H9 (cell line): ENCODE results near the gene DENND6A. TPM values are rescaled to one million over a fixed set of nuclear protein-coding genes. Genes with fewer than 3 reads are reported as not detected.
A peak's percentile ranks its signal among the peaks of the same experiment; 100 is the strongest.

ENCODE experiments used
- DNase-seq: peaks from one replicate; pipeline ENCODE4 v3.0.0-alpha.2; 2017
- H2AFZ ChIP-seq: one replicate; pipeline ENCODE4 v1.6.1; 2013; ENCODE audit warnings: mild to moderate bottlenecking, low read length, control low read depth, moderate library complexity
- H2AK5ac ChIP-seq: 2 replicates; pipeline ENCODE4 v1.6.1; 2013; ENCODE audit warnings: low read length, control low read depth, mixed read lengths; ENCODE audit not compliant: insufficient read length
- H2BK120ac ChIP-seq: one replicate; pipeline ENCODE4 v1.6.1; 2013; ENCODE audit warnings: low read depth, mild to moderate bottlenecking, low read length, control low read depth, inconsistent platforms; ENCODE audit not compliant: poor library complexity, severe bottlenecking
- H2BK12ac ChIP-seq: 2 replicates; pipeline ENCODE4 v1.6.1; 2013; ENCODE audit warnings: low read length, control low read depth, mixed read lengths, low read depth; ENCODE audit not compliant: insufficient read length
- H2BK15ac ChIP-seq: 2 replicates; pipeline ENCODE4 v1.6.1; 2013; ENCODE audit warnings: low read depth, low read length, control low read depth
- H2BK20ac ChIP-seq: one replicate; pipeline ENCODE4 v1.6.1; 2013; ENCODE audit warnings: low read depth, mild to moderate bottlenecking, low read length, control low read depth, inconsistent platforms; ENCODE audit not compliant: poor library complexity, severe bottlenecking
- H2BK5ac ChIP-seq: 2 replicates; pipeline ENCODE4 v1.6.1; 2013; ENCODE audit warnings: low read length, control low read depth, mixed read lengths; ENCODE audit not compliant: insufficient read length
- H3K14ac ChIP-seq: 2 replicates; pipeline ENCODE4 v1.6.1; 2013; ENCODE audit warnings: low read length, control low read depth; ENCODE audit not compliant: insufficient read depth
- H3K18ac ChIP-seq: 2 replicates; pipeline ENCODE4 v1.6.1; 2013; ENCODE audit warnings: low read depth, mild to moderate bottlenecking, mixed read lengths, low read length, control low read depth; ENCODE audit not compliant: insufficient read length
- H3K23ac ChIP-seq: 2 replicates; pipeline ENCODE4 v1.6.1; 2013; ENCODE audit warnings: low read length, control low read depth, mixed read lengths, low read depth; ENCODE audit not compliant: insufficient read length
- H3K23me2 ChIP-seq: 2 replicates; pipeline ENCODE4 v1.6.1; 2013; ENCODE audit warnings: low read depth, mild to moderate bottlenecking, mixed read lengths, low read length, control low read depth; ENCODE audit not compliant: insufficient read length, poor library complexity, severe bottlenecking
- H3K27ac ChIP-seq: 2 replicates; pipeline ENCODE4 v1.5.1; 2013; ENCODE audit warnings: low read length, control low read depth, mixed read lengths, low read depth; ENCODE audit not compliant: insufficient read length
- H3K27me3 ChIP-seq: 2 replicates; pipeline ENCODE4 v1.6.1; 2013; ENCODE audit warnings: low read length, control low read depth, inconsistent platforms; ENCODE audit not compliant: insufficient read depth
- H3K4ac ChIP-seq: 2 replicates; pipeline ENCODE4 v1.6.1; 2013; ENCODE audit warnings: low read depth, mild to moderate bottlenecking, control low read depth, inconsistent platforms, low read length, moderate library complexity
- H3K4me1 ChIP-seq: 2 replicates; pipeline ENCODE4 v1.6.1; 2013; ENCODE audit warnings: low read length, control low read depth, inconsistent platforms; ENCODE audit not compliant: insufficient read depth
- H3K4me2 ChIP-seq: 2 replicates; pipeline ENCODE4 v1.6.1; 2013; ENCODE audit warnings: low read length, control low read depth, mixed read lengths; ENCODE audit not compliant: insufficient read length, insufficient read depth
- H3K56ac ChIP-seq: 2 replicates; pipeline ENCODE4 v1.6.1; 2013; ENCODE audit warnings: low read depth, mild to moderate bottlenecking, mixed read lengths, low read length, control low read depth; ENCODE audit not compliant: insufficient read length
- H3K79me1 ChIP-seq: 2 replicates; pipeline ENCODE4 v1.6.1; 2013; ENCODE audit warnings: low read depth, mild to moderate bottlenecking, moderate library complexity, low read length, control low read depth, inconsistent platforms; ENCODE audit not compliant: insufficient read depth, poor library complexity, severe bottlenecking
- H3K79me2 ChIP-seq: 2 replicates; pipeline ENCODE4 v1.6.1; 2013; ENCODE audit warnings: low read length, control low read depth, inconsistent platforms; ENCODE audit not compliant: insufficient read depth
- H3K9ac ChIP-seq: 2 replicates; pipeline ENCODE4 v1.6.1; 2013; ENCODE audit warnings: low read length, control low read depth, mixed read lengths; ENCODE audit not compliant: insufficient read length; ENCODE audit errors: extremely low read depth
- H3K9me3 ChIP-seq: one replicate; pipeline ENCODE4 v1.6.1; 2013; ENCODE audit warnings: low read depth, low read length, inconsistent platforms; ENCODE audit not compliant: control insufficient read depth
- H3T11ph ChIP-seq: one replicate; pipeline ENCODE4 v1.6.1; 2013; ENCODE audit warnings: mild to moderate bottlenecking, low read length, control low read depth, inconsistent platforms
- H4K20me1 ChIP-seq: one replicate; pipeline ENCODE4 v1.6.1; 2013; ENCODE audit not compliant: control insufficient read depth, insufficient read length, insufficient read depth
- H4K5ac ChIP-seq: 2 replicates; pipeline ENCODE4 v1.6.1; 2013; ENCODE audit warnings: low read depth, mild to moderate bottlenecking, mixed read lengths, low read length, control low read depth; ENCODE audit not compliant: insufficient read length
- H4K8ac ChIP-seq: replicated peaks from 2 replicates; pipeline ENCODE4 v1.6.1; 2013; ENCODE audit warnings: low read length, control low read depth, mixed read lengths, low read depth; ENCODE audit not compliant: insufficient read length
- H4K91ac ChIP-seq: 2 replicates; pipeline ENCODE4 v1.6.1; 2013; ENCODE audit warnings: low read depth, mild to moderate bottlenecking, moderate library complexity, mixed read lengths, low read length, control low read depth; ENCODE audit not compliant: insufficient read length
- H3K27ac Mint-ChIP-seq, 3 experiments: 2 replicates in 2 of 3; 3 replicates in 1 of 3; pipeline ENCODE4 v1.8.0; 2020 to 2021; ENCODE audit warnings: mixed read lengths in 3 of 3, mild to moderate bottlenecking in 1 of 3, moderate library complexity in 1 of 3
- H3K27me3 Mint-ChIP-seq: 2 replicates; pipeline ENCODE4 v1.8.0; 2021; ENCODE audit warnings: low read depth, mild to moderate bottlenecking, moderate library complexity, mixed read lengths
- H3K36me3 Mint-ChIP-seq, 3 experiments: 2 replicates in 2 of 3; 3 replicates in 1 of 3; pipeline ENCODE4 v1.8.0; 2020 to 2021; ENCODE audit warnings: low read depth in 3 of 3, mixed read lengths in 3 of 3; ENCODE audit not compliant: insufficient read depth in 1 of 3
- H3K4me1 Mint-ChIP-seq, 2 experiments: 2 replicates each; pipeline ENCODE4 v1.8.0; 2020; ENCODE audit warnings: mixed read lengths in 2 of 2
- H3K4me3 Mint-ChIP-seq, 2 experiments: 2 replicates in 1 of 2; 3 replicates in 1 of 2; pipeline ENCODE4 v1.8.0; 2020 to 2021; ENCODE audit warnings: mild to moderate bottlenecking in 2 of 2, mixed read lengths in 2 of 2, moderate library complexity in 1 of 2
- H3K9me3 Mint-ChIP-seq, 2 experiments: 2 replicates in 1 of 2; 3 replicates in 1 of 2; pipeline ENCODE4 v1.8.0; 2020; ENCODE audit warnings: mild to moderate bottlenecking in 2 of 2, mixed read lengths in 2 of 2, moderate library complexity in 1 of 2
- WGBS: extraction: QIAGEN DNeasy Blood & Tissue Kit; methylation state at CpG from one replicate; pipeline ENCODE4 v1.1.7; 2013; ENCODE audit warnings: missing lambda C conversion rate, low lambda C conversion rate, mixed read lengths; ENCODE audit not compliant: insufficient read length; ENCODE audit errors: extremely low coverage; 5-methylcytosine and 5-hydroxymethylcytosine counted together
- total RNA-seq: library from RNA; stranded (reverse); gene quantifications from 2 replicates; pipeline ENCODE4 v1.2.1, GENCODE V29; 2021
- TF ChIP-seq, protein P1 (sequence below): fragments of 200-600 bp; sonication (generic); conservative IDR thresholded peaks from 3 replicates; pipeline ENCODE4 v1.8.0; 2021; ENCODE audit warnings: antibody characterized with exemption, mild to moderate bottlenecking

Gene DENND6A
- total RNA-seq, 1 experiment from 2014 or later: 13.2 TPM

DNA sequence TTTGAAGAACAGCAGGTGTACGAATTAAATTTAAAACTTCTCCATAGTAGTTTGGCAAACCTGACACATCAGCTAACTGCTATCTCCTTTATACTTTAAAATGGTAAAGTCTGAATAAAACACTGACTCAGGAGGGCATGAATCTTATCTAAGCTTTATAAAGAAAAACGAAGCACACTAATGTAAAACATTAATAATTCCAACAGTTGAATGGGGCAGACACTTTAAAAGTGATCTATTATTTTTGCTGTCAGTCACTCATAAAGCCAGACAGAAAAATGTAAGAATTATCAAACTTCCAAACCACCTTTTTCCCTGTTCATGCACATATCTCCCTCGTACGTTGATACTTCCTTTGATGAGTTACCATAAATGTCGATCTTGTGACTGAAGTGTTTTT, 98.3 kb downstream of the DENND6A start:
- Histone ChIP-seq H3K27me3 (no peaks in the 10 kb centered on the region), H3K9me3 (no peaks in the 10 kb centered on the region), H4K5ac (no peak overlapping the region), H4K8ac (no peak overlapping the region), H2BK15ac (no peak overlapping the region), H3K9ac (no peak overlapping the region), H2BK20ac (no peak overlapping the region), H2BK120ac (no peak overlapping the region), H2BK12ac (no peak overlapping the region), H3K4me2 (no peak overlapping the region), H2AFZ (no peak overlapping the region), H2AK5ac (no peak overlapping the region), H3K4me1 (no peaks in the 10 kb centered on the region), H3K23me2 (no peaks in the 10 kb centered on the region), H2BK5ac (no peak overlapping the region), H3K23ac (no peak overlapping the region), H3T11ph (no peak overlapping the region), H3K18ac (no peak overlapping the region), H3K27ac (no peak overlapping the region), H3K4ac (no peak overlapping the region), H3K14ac (no peak overlapping the region), H4K91ac (no peak overlapping the region), H3K56ac (no peak overlapping the region), H4K20me1 (no peaks in the 10 kb centered on the region), H3K79me2 (peaks cover 42% of the 10 kb centered on the region; the same call in 1 of the 2 replicates), H3K79me1 (no peaks in the 10 kb centered on the region)
- TF ChIP-seq, protein P1, sequence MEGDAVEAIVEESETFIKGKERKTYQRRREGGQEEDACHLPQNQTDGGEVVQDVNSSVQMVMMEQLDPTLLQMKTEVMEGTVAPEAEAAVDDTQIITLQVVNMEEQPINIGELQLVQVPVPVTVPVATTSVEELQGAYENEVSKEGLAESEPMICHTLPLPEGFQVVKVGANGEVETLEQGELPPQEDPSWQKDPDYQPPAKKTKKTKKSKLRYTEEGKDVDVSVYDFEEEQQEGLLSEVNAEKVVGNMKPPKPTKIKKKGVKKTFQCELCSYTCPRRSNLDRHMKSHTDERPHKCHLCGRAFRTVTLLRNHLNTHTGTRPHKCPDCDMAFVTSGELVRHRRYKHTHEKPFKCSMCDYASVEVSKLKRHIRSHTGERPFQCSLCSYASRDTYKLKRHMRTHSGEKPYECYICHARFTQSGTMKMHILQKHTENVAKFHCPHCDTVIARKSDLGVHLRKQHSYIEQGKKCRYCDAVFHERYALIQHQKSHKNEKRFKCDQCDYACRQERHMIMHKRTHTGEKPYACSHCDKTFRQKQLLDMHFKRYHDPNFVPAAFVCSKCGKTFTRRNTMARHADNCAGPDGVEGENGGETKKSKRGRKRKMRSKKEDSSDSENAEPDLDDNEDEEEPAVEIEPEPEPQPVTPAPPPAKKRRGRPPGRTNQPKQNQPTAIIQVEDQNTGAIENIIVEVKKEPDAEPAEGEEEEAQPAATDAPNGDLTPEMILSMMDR: no peak
- H3K36me3 Mint-ChIP-seq: peaks cover 5 to 32% (median 25%) of the 10 kb centered on the region in 3 experiments
- H3K9me3 Mint-ChIP-seq: peaks cover 0 to 3% of the 10 kb centered on the region in 2 experiments; a peak in 2 of 5 replicates
- no CpG with 5 or more reads among the region's 5 CpGs for WGBS
- no peak overlapping the region for H3K27ac Mint-ChIP-seq
- DNase-seq: no peak
- H3K27me3 Mint-ChIP-seq: no peaks in the 10 kb centered on the region
- H3K4me1 Mint-ChIP-seq: peaks cover 25 to 29% of the 10 kb centered on the region in 2 experiments
- peak overlapping the region; percentile 96 to 99; a peak in 4 of 5 replicates for H3K4me3 Mint-ChIP-seq
